Superior temporal gyrus (tissue), 1 donor: ENCODE measurements around the gene C5orf58.

Experiments
- DNase-seq: peaks from one replicate; pipeline ENCODE4 v3.0.0-alpha.2; 2016; ENCODE audit errors: extremely low spot score

Gene C5orf58

GRCh38 chr5:170256571-170256970 lies 23.8 kb downstream of the C5orf58 start:
- DNase-seq: no peak

- no peak for DNase-seq
These were observed 24.6 kb downstream of the C5orf58 start for GRCh38 chr5:170257370-170257769.

- no peak for DNase-seq
These were observed 28.8 kb downstream of the C5orf58 start for GRCh38 chr5:170261528-170262043.

- no peak for DNase-seq
These were observed 29.6 kb downstream of the C5orf58 start for GRCh38 chr5:170262061-170263045.

DNA sequence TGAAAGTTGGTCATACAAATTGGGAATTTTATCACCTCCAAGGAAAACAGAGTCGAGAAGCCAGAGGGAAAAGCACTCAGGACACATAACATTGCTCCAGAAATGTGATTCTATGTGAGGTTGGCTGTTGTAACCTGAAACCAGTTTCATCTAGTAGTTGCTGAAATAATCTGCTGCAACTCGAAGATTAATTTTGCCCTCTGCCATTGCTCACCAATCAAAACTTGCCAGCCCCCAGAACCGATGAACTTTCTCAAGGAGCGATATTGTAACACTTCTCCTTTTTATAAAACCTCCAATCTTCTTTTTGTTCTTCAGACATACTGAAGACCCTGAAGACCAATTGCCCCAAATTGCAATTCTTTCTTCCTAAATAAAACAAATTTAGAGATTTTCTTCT lies 31.1 kb downstream of the C5orf58 start:
- no peak for DNase-seq

DNA sequence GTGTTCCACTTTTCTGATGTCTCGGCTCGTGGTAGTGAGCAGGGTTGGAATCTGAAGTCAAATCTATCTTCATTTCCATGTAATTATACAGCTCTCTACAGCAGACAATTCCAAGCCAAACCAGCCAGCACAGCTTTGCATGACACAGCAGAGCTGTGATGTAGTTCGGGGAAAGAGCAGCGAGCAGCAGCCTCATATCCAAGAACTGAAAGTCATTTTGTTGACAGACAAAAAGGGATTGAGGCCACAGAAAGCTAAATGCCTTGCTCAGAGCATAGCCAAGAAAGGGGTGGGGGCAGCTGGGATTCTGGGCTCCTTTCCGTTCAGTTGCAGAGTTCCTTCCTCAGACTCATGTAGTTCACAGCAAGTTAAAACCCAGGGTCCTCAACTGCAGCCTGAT lies 32.7 kb downstream of the C5orf58 start:
- DNase-seq: peak; percentile 92

DNA sequence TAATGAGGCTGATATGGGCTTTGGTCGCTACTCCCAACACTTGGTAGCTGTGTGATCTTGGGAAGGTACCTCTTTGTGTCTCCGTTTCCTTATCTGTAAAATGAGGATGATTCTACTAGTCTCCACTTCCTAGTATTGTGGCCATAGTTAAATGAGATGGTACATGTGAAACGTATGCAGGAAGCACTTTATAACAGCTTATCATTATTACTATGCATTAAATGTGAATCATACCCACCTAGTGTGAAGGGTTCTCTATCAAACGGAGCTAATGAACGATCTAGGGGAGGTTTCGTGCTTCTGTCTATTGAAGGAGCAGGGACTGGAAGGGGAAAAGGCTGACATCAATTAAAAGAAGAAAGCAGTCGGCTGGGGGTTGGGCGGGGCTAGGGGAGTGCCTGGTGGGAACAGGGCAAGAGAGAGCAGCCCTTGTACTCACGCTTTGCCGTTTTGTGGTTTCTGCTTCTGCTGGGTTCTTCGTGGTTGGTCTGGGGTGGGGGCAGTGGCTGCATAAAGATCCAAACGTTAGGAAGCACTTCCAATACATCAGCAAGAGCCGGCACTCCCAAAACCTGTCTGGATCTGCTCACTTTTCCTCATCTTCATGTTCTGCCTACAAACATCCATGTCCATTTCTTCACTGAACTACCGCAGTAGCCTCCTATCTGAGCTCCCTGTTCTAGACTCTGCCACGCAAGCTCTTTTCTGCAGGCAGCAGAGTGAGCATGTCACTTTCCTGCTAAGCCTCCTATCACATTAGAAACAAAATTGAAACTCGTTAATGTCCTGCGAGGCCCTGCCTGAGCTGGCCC lies 34.0 kb downstream of the C5orf58 start:
- no peak for DNase-seq

DNA sequence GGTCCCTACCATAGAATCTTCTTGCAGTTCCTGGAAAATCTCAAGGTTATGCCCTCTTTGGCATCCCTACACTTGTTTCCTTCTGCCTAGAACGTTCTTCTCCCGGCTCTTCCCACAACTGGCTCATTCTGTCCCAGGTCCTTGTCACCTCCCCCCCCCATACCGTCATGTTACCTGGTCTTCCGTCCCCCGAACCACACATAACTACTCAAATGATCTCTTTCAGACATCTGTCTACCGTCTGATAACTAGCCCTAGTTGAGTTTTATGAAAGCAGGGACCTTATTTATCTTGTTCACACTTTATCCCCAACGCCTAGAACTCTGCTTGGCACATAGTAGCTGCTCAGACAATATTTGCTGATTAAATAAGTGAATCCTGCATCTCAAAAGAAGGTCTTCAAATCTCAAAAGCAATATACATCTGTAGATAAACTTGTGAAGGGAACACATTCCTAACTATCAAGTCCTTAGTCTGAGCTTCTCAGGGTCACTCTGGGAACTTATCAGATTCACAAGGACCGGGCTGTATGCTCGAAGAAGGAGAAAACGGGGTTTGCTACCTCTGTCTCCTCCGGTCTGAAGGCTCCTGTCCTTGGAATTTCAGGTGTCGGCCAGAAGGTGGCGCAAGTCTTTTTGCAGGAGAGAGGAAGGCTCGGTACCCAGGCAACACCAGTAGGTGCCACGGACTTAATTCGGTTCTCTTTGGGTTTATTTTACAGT lies 34.8 kb downstream of the C5orf58 start:
- peak; percentile 93 for DNase-seq

- DNase-seq: no peak
These were observed 35.4 kb downstream of the C5orf58 start for GRCh38 chr5:170268153-170268689.

GRCh38 chr5:170268884-170269283 lies 36.1 kb downstream of the C5orf58 start:
- no peak for DNase-seq

DNA sequence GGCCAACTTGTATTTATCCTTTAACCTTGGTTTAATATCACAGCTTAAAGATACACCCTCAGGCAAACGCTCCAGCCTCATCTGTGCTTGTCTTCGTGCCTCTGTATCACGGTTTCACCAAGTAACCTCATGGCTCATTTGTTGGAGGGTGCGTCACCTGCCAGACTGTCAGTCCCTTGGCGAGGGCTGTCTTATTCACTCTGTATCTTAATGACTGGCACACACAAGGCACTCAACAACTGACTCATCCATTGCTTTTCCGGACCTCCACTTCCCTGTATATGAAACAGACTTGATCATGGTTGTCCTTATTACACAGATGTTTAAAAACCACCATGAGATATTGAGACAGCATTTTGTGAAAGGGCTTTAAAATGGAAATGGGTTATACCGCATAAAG lies 36.8 kb downstream of the C5orf58 start:
- no peak for DNase-seq

DNA sequence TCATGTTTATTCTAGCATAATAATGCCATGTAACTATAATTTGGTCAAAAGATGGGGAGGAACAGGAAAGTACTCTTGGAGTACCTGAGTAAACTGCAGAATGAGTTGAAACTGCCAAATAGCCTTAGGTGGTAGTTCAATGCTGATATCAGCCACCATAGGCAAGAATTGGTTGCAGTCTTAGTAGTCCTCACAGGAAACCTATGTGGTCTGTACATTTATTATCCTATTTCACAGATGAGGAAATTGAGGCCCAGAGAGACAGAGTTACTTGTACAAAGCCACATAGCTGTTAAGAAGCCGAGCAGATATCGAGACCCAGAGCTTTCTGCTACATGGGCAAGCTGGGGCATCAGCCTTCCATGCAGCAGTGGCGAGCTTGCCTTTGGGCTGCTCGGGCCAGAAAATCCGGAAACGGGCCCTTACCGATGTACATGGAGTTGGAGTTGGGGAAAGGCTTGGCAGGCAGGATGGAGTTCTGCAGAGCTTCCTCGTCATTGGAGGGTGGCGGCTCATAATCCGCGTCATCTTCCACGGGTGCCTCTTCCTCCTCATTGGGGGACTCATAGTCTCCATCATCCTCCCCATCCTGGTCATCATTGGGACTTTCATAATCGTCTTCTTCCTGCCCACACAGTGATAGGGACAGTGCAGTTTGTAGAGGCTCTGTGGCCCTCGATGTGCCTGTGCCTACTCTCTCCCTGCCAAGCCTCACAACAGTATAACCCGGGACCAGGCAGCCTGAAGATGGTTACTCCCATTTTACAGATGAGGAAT lies 37.7 kb downstream of the C5orf58 start:
- DNase-seq: no peak

- DNase-seq: peak; percentile 57
These were observed 41.4 kb downstream of the C5orf58 start for GRCh38 chr5:170273968-170274710.

GRCh38 chr5:170275376-170275994 lies 42.7 kb downstream of the C5orf58 start:
- no peak for DNase-seq

DNA sequence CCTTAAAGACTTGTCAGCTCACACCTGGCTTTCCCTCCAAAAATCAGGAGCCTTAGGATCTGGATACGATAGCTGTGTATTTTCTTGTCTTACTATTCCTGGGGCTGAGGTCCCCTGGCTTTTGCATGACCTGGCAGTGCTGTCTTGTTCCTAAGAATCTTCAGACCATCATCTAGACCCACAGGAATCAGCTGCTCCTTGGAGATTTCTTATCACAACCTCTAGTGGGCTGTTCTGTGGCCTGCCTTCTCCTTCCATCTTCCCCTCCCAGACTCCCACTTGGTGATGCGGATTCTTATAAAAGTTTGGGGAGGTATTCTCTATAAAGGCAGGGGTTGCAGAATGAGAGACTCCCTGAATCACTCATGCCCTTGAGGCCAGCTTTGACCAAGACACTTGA lies 43.4 kb downstream of the C5orf58 start:
- DNase-seq: no peak

- DNase-seq: no peak
These were observed 45.1 kb downstream of the C5orf58 start for GRCh38 chr5:170277867-170278281.

GRCh38 chr5:170278611-170279458 lies 46.0 kb downstream of the C5orf58 start:
- DNase-seq: no peak

- DNase-seq: no peak
These were observed 46.7 kb downstream of the C5orf58 start for GRCh38 chr5:170279459-170279817.
